Middle frontal gyrus (tissue), 1 donor: ENCODE data around the gene KISS1.

Experiments
- DNase-seq: peaks from one replicate; pipeline ENCODE4 v3.0.0-alpha.2; 2015; ENCODE audit warnings: low spot score; ENCODE audit errors: extremely low spot score

The KISS1 gene

DNA sequence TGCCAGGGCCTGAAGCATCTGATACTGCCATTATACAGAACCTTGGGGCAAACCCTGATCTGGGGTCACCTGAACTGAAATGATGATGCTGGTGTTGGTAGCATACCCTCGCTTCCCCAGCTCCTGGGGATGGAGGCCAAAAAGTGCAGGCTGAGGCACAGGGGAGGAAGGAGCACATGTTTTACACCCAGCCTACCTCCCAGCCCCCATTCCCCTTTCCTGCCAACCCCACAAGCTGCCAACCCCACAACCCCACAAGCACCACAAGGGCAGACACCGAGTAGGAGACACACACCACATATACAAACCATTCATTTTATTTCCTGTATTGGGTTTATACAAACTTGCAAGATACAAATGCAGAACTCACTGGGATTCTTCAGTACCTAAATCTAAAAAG, 22.3 kb upstream of the KISS1 start:
- no peak for DNase-seq

DNA sequence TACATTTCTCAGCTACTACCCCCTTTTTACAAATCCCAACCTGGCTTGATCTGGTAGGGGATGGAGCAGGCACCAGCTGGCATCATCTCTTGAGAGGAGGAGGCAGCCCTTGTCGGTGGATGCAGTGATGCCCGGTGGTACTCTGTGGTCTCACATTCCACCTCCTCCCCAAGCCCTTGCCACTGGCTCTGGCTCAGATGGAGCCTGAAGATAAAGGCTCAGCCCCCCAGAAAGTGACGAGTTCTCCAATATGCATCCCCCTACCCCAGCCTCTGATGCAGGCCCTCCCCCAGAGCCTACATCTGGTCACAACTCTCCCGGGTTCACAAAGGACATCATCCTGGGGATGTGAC, 21.3 kb upstream of the KISS1 start:
- no peak for DNase-seq

DNA sequence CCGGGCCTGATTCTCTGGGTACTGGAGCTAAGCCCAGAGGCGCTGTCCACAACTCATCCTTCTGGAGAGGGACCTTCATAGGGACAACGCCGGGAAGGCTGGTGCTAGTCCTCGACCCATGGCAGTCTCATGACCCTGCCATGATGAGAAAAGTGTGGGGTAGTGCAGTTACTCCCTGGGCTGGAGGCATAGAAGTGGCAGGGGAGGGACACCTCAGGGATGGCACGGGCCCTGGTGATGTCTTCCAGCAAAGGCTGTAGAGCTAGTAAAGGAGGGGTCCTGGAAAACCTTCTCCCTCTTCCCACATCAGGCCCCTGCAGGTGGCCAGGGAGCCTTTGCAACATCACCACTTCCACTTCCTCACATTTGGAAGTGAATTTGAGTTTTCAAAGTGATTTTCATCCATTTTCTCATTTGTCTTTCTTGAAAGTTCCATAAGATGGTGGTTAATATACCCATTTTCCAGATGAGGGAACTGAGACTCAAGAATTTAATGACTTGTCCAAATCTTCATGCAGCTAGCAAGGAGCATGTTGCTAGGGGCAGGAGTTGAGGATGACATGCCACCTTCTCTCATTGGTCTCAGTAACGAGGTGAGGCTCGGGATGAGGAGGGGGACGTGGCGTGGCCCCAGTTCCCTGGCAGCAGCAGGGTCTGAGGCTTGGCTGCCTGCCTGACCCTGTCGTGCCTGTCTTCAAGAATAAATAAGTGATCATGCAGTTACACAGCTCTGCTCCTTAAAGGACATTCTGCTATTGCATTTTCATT, 20.8 kb upstream of the KISS1 start:
- DNase-seq = no peak

DNA sequence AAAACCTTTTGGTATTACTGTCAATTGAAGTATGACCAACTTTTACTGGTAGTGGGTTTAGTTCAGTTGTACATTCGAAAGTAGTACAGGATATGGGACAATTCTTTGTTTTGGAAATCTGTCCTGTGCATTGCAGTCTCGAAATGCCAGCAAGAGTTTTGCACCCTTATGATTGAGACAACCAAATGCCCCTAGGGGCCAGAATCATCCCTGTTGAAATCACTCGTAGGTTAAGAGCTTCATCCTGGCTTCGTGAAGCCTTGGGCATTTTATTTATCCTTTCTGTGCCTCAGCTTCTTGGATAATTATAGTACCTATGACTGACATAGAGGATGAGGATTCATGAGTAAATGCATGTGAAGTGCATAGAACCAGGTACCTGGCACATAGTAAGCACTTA, 19.9 kb upstream of the KISS1 start:
- no peak for DNase-seq

DNA sequence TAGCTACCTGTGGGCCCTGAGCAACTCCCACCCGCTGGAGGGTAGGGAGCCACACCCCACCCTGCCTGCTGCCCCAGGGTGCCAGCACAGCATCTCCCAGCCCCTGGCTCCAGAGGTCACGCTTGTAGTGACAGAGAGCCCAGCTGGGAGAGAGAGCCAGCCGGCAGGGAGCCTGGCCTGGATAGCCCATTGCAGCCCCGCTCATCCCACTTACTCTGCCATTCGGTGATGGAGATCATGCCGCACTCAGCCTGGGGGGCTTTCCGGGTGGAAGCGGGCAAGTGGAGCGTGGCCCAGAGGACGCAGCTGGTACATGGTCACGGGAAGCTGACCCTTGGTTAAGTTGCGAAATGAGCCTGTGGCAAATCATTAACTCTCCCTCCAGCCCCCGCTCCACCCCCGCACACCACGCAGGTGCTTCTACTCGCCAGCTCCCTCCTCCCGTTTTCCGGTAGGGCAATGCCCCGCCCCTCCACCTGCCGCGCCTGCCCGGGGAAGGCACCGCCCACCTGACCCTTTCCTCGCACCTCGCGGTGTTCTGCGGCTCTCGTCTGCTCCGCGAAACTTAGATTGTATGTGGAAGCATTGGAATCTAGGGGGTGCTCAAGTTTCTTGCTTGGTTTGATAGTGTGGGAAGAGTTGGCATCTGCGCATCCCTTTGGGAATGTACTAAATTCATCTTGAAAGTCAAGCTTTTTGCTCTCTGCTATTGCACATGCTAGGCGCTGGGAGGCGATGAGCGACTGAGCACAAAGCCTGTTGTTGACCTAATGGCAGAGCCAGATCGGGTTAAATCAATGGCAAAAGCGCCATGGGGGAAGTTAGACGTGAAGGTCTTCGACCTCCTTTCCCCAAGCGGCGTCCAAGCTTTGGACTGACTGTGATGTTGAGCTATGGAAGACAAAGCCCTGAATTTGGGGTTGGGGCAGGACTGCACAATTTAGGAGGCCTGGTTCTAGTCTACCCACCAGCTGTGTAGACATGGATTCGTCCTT, 17.7 kb upstream of the KISS1 start, which contains the start of gene GOLT1A:
Gene GOLT1A, minus strand, starts transcription at position 321 of the 995 bp plus-strand sequence. Its CDS starts 82 bp downstream, at position 239.
- DNase-seq = peak; percentile 43

DNA sequence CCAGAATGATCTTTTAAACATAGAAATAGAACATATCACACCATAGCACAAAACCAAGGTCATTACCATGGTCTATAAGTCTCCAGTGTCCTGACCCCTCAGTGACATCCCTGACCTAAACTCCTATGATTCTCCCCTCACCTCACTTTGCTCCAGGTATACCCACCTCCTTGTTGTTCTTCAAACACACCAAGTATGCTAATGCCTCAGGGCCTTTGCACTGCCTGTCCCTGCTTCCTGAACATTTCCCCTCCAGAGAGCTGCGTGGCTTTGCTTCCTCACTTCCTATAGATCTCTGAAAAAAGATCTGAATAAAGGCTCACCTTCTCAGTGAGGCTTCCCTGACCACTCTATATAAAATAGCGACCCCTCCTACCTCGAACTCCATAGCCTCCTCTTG, 16.4 kb upstream of the KISS1 start:
- DNase-seq = no peak

DNA sequence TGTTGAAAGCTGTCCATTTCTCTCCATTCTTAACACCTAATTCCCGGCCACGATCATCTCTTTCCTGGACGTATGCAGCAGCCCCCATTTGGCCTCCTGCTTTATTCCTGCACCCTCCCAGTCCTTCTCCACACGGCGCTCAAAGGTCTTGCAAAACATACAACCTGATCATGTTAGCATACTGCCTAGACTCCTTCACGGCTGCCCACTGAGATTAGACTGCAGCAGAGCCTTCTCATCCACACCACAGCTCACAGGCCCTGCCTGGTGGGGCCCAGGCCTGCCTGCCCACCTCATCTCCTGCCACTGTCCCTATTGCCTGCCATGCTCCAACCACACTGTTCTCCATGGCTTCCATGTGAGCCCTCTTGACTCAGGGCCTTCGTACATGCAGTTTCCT, 14.8 kb upstream of the KISS1 start:
- no peak for DNase-seq

DNA sequence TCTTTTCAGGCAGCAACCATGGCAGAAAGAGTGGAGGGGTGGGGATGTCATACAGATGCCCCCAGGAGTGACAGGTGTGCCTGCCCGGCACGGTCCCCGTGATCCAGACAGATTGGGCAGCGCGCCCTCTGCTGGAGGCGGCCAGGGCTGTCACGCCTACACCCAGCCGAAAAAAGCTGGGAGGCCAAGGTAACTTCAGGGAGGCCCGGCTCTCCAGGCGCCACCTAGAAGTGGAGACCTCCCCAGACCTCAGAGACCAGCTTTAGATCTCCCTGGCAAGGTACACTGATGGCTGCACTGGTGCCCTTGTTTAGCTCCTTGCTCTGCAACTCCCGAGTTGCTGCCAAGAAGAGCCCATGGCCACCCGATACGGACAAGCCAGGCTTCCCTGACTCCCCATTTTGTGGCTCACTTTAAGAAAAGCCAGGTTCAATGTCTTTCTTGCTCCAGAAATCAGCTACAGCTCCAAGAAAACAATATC, 10.9 kb upstream of the KISS1 start:
- DNase-seq = no peak

DNA sequence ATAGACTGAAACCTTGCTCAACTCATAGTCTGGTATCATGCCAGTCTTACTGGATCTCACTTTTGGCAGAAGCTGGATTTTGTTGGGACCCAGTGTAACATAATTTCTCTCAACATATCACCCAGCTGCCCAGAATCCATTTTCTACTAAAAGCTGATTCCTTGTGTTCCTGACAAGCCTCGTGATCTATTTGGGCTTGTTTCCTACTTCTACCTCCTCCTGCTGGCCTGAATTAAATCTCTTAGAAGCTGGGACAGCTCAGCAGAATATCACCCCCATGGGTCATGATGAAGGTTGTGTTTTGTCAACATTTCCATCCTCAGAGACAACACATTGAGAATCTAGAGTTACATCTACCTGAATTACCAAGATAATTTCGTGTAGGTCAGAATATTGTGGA, 9.8 kb upstream of the KISS1 start:
- DNase-seq = no peak

DNA sequence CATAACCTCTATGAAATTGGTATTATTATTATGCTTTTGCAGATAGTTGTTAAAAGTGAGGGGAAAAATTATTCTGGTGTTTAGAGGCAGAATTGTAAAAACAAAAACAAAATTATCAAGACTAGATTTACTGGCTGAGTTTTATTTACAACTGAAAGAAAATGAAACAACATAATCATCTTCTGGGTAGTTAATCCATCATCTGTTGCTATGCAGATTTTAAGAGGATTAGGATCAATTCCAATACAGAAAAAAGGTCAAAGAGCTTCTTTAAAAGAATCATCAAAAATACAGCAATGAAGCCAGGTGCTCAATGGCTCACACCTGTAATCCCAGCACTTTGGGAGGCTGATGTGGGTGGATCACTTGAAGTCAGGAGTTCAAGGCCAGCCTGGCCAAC, 9.2 kb upstream of the KISS1 start:
- no peak for DNase-seq

DNA sequence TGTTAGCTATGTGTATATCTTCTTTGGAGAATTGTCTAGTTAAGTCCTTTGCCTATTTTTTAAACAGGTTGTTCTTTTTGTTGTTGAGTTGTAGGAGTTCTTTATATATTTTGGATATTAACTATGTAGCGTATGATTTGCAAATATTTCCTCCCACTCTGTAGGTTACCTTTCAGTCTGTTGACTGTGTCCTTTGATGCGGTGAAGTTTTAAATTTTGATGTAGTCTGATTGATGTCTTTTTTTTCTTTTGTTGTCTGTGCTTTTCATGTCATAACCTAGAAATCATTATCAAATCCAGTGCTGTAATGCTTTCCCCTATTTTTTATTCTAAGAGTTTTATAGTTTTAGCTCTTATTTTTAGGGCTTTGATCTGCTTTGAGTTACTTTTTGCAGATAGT, 8.7 kb upstream of the KISS1 start:
- DNase-seq = no peak

DNA sequence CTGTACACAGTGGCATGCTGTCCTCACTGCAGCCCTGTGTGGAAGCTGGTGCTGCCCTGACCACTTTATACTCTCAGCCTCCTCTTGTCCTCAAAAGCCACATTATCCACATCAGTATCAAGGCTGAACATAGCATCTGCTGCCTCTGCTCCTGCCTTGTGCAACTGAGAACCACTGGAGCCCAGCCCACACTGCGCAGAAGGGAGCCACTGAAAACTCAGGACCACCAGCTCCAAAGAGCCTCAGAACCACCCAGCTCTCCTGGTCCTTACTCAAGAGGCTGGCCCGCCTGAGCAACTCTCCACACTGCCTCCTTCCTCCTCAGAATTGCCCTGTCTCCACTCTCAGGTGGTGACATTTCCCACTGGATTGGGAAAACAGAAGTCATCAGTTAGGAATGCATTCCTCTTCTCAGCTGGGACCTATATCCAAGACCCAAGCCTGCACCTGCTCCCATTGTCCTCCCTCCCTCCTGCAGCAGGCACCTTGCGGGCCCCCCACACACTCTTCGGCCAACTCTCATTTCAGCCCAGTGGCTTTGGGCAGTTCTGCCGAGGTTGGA, 7.0 kb upstream of the KISS1 start:
- no peak for DNase-seq

DNA sequence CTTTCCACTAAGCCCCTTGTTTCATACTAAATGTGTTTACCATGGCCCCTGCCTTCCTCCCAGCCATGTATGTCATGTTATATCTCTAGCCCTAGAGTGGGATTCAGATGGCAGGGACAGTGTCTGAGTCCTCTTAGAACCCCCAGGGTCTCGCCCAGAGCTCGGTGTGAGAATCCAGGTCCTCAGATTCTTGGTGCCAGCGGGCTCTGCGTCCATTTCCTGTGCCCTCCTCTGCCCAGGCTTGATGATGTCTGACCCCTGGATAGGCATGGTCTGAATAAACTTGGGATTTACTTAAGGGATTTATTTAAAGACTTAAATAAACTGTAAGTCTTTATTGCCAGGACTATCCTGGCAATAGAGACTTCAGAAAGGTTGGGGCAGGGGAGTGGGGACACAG, 6.2 kb upstream of the KISS1 start:
- DNase-seq = no peak

DNA sequence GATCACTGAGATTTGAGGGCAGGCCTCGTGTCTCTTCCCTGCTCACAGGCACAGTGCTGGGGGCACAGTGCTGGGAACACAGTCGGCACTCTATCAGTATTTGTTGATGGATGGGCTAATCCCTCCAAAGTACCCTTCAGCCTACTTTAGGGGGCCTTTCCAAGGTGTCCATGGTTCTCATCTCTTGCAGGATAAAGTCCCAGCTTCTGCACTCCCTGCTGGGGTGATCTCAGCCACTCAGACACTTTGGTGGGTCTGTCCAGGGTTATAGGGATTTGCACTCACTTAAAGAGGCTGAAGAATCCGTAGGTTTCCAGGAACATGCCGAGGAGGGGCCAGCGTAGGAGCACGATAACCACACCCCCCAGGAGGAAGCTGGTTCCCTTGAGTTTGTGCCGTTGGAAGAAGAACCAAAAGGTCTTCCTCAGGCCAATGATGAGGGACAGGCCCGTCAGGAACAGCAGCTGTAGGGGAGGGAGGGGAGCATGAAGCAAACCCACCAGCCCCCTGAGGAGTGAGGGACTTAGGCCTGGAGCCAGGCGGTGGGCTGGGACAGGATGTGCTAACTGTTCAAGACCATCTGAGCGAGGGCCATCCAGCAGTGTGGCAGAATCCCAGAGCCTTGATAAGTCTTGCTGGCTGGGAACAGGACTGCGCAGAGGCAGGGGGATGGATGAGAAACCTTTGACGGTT, 5.2 kb upstream of the KISS1 start:
- DNase-seq = no peak

DNA sequence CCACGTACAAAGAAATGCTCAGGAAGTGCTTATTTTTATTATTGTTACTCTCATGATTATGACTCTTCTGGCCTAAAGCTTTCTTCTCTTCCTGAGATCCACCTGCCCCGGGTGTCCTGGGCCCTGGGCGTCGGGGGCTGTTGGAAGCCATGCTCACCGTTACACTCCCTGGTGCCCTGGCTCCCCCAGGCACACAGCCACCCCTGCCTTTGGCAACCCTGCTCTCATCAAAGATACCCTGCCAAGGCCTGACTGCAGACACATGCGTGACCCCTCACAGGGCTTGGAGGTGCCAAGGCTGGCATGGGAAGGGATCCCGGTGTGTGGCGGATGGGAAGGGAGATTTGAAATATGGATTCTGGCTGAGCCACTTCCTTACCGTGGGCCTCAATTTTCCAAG, 3.3 kb upstream of the KISS1 start:
- no peak for DNase-seq

DNA sequence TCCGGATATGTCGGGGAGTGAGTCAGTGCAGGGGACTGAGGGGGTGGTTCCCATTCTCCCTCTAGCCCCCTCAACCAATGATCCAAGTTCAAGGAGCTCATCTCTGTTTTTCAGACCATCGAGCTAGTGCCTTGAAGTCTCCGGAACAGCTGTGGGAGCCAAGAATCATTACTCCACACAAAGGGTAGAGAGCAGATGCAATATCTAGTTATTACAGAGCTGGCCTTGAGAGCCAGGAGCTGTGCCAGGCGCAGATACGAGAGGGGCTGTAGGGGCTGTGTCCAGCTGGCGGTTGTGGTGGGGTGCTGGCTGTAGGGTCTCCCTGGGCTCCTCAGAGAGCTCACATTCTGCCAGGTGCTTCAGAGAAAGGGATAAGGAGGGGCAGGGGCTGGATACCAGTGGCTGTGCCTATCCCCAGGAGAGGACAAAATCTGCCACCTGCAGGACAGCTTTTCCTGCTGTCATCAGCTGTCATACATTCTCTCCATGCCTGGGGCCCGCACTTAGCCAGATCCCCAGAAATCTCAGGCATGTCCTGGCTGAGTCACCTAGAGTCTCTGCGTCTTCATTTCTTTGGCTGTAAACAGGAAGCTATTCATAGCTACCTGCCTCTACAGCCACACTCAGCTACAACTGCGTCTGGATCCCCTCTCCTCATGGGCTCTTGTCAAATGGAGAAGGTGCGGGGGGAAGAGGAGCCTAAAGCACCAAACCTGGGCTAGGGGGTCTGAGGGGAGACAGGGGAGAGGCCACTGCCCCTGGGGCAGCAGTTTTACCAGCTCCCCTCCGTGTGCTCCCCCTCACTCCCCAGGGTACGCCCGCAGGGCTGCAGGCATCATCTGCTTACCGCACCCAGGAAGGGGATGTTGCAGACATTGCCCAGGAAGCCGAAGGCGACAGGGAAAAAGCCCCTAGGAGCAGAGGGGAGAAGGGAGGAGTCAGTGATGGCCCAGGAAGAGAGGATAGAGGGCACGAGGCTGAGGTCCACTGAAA, 2.4 kb upstream of the KISS1 start:
- no peak for DNase-seq

DNA sequence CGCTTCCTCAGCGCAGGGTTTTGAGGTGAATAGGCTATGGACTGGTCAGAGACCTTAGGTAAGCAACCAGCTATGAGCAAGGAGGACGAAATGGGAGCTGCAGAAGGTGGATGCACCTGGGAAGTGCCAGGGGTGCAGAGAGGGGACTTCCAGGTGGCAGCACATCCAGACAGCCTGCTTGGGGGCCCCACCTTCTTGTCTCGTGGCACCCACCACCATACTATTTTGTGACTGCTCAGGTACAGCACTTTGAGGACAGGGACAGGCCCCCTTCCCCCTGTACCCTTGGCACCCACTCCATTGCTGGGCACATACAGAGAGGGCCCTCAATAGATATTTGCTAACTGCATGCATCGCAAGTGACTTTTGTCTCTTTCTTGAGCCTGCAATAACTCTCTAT, 777 bp upstream of the KISS1 start:
- DNase-seq = no peak

DNA sequence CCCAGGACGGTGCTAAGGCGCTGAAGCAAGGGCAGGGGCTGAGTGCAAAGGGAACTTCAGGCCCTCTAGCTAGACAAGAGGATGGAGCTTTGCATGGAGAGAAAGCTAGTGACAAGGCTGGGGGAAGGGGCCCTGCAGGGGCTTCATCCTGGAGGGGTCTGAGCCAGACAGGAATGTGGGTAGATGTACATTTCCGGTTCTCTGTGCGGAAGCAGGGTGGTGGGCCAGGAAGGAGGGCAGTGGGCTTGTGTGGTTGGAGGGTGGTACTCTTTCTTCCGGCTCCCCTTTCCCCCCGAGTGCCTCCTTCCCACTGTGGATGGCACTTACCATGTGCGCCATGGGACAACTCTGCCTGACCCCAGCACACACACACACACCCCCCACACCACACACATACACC, 1.5 kb downstream of the KISS1 start:
- no peak for DNase-seq

DNA sequence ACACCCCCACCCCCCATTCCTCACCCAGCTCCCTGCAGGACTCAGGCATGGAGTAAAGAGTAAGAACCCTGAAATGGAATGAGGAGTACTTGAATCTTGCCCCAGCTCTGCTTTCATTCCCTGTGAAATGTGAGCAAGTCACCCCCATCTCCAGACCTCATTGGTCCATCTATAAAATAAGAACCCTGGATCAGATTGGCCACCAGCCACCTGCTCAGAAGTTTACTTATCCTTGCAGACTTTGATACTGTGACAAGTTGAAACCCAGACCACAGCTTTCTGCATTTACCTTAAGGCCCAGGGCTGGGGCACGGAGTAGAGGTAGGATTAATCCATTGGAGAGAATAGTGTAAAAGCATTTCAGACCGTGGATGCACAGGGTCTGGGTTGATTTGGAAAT, 2.2 kb downstream of the KISS1 start:
- DNase-seq = no peak
